Astrocyte (in vitro differentiated cells and primary cell): ENCODE results near the gene RRP36. TPM values are rescaled to one million over a fixed set of nuclear protein-coding genes. Genes with fewer than 3 reads are reported as not detected.

Source experiments
- DNase-seq: peaks from one replicate; pipeline ENCODE4 v3.0.0-alpha.2; 2010; ENCODE audit warnings: low read depth
- FAIRE-seq: peaks from 2 replicates; lab custom pipeline; 2011; peaks lifted over from hg19 to GRCh38; lab: Jason Lieb, UNC
- H2AFZ ChIP-seq: 2 replicates; pipeline ENCODE4 v1.6.0; 2012; ENCODE audit warnings: low read depth, low read length, inconsistent platforms
- H3K27ac ChIP-seq: 2 replicates; pipeline ENCODE4 v1.5.1; 2011; ENCODE audit warnings: low read depth, low read length, inconsistent platforms
- H3K27me3 ChIP-seq: 2 replicates; pipeline ENCODE4 v1.6.0; 2011; ENCODE audit warnings: low read length, inconsistent platforms; ENCODE audit not compliant: insufficient read depth
- H3K36me3 ChIP-seq: 2 replicates; pipeline ENCODE4 v1.5.1; 2011; ENCODE audit warnings: low read length, inconsistent platforms; ENCODE audit not compliant: insufficient read depth
- H3K4me1 ChIP-seq: 2 replicates; pipeline ENCODE4 v1.5.1; 2011; ENCODE audit warnings: low read length, inconsistent platforms; ENCODE audit not compliant: insufficient read depth
- H3K4me2 ChIP-seq: 2 replicates; pipeline ENCODE4 v1.6.0; 2012; ENCODE audit warnings: low read length, inconsistent platforms
- H3K4me3 ChIP-seq: 2 replicates; pipeline ENCODE4 v1.5.1; 2011; ENCODE audit warnings: low read depth, mild to moderate bottlenecking, low read length, inconsistent platforms; ENCODE audit not compliant: insufficient read depth
- H3K79me2 ChIP-seq: 2 replicates; pipeline ENCODE4 v1.6.0; 2012; ENCODE audit warnings: mild to moderate bottlenecking, low read length, inconsistent platforms; ENCODE audit not compliant: insufficient read depth
- H3K9ac ChIP-seq: 2 replicates; pipeline ENCODE4 v1.6.0; 2012; ENCODE audit warnings: mild to moderate bottlenecking, low read length, inconsistent platforms
- H3K9me3 ChIP-seq: 2 replicates; pipeline ENCODE4 v1.5.1; 2012; ENCODE audit warnings: low read depth, mild to moderate bottlenecking, low read length, inconsistent platforms; ENCODE audit not compliant: insufficient read depth
- H4K20me1 ChIP-seq: 2 replicates; pipeline ENCODE4 v1.6.0; 2012; ENCODE audit warnings: low read length, inconsistent platforms; ENCODE audit not compliant: insufficient read depth
- H3K27ac Mint-ChIP-seq: one replicate; pipeline ENCODE4 v1.8.0; 2021; ENCODE audit warnings: mild to moderate bottlenecking, mixed read lengths; ENCODE audit not compliant: unreplicated experiment
- H3K27me3 Mint-ChIP-seq: one replicate; pipeline ENCODE4 v1.8.0; 2021; ENCODE audit warnings: low read depth, mixed read lengths; ENCODE audit not compliant: unreplicated experiment
- H3K36me3 Mint-ChIP-seq: one replicate; pipeline ENCODE4 v1.8.0; 2021; ENCODE audit warnings: low read depth, mixed read lengths; ENCODE audit not compliant: unreplicated experiment
- H3K4me1 Mint-ChIP-seq: one replicate; pipeline ENCODE4 v1.8.0; 2021; ENCODE audit warnings: low read depth, mixed read lengths; ENCODE audit not compliant: unreplicated experiment
- H3K4me3 Mint-ChIP-seq: one replicate; pipeline ENCODE4 v1.8.0; 2021; ENCODE audit warnings: mild to moderate bottlenecking, moderate library complexity, mixed read lengths; ENCODE audit not compliant: unreplicated experiment
- H3K9me3 Mint-ChIP-seq: one replicate; pipeline ENCODE4 v1.8.0; 2021; ENCODE audit warnings: mild to moderate bottlenecking, mixed read lengths; ENCODE audit not compliant: unreplicated experiment
- CTCF ChIP-seq: IDR thresholded peaks from 2 replicates; pipeline ENCODE4 v1.5.1; 2011; ENCODE audit warnings: low read depth, mild to moderate bottlenecking, inconsistent platforms, low read length, moderate library complexity; ENCODE audit not compliant: insufficient read depth
- EZH2 ChIP-seq: IDR thresholded peaks from 2 replicates; pipeline ENCODE4 v1.6.1; 2012; ENCODE audit warnings: mild to moderate bottlenecking, low read length, inconsistent platforms; ENCODE audit not compliant: insufficient read depth
- total RNA-seq: library from RNA; stranded (reverse); gene quantifications from 2 replicates; pipeline ENCODE4 v1.2.1, GENCODE V29; 2021

The RRP36 gene
- total RNA-seq, 1 donor from 2014 or later = 77.9 TPM

DNA sequence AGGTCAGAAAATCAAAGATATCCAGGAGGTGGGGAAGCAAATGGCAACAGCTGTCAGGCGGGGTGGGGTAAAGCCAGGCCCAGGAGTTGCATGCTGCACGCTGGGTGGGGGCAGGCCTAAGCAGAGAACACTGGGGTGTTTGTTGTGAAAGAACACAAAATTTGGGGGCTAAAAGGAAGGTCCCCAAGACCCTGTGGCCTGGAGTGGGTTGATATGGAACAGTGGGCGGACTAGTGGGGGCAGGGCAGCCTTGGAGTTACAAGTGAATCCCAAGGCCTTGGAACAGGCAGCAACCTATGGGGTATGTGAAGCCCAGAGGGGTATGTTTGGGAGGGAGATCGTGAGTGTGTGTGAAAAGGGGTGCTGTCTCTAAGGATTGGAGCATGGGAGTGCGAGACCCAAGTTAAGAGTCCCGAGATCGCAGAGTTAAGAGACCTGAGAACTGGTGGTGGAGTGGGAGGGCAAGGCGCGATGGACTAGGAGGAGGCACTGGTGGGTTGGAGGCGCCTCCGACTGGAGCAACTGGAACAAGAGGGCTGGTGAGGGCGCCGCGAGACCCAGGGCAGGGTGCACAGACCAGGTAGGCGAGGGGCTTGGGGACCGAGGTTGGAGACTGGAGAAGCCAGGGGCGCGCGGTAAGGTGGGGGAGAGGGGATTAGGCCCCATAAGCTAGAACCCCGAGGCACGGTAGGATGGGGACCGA lies 31.6 kb downstream of the RRP36 start:
- peak overlapping the region; percentile 93 for H3K4me3 Mint-ChIP-seq
- no peaks in the 10 kb centered on the region for H3K27me3 Mint-ChIP-seq
- H3K27ac Mint-ChIP-seq = peak overlapping the region; percentile 97
- DNase-seq = peak; percentile 12
- Histone ChIP-seq H3K9ac (peak overlapping the region; percentile 93), H3K27me3 (no peaks in the 10 kb centered on the region), H2AFZ (peak overlapping the region; percentile 61), H3K4me1 (peaks cover 26% of the 10 kb centered on the region), H4K20me1 (no peaks in the 10 kb centered on the region), H3K4me3 (peak overlapping the region; percentile 64), H3K36me3 (peaks cover 15% of the 10 kb centered on the region), H3K4me2 (peak overlapping the region; percentile 91), H3K27ac (peak overlapping the region; percentile 90), H3K79me2 (peaks cover 41% of the 10 kb centered on the region), H3K9me3 (no peaks in the 10 kb centered on the region)
- peaks cover 17% of the 10 kb centered on the region for H3K36me3 Mint-ChIP-seq
- H3K9me3 Mint-ChIP-seq = peaks cover 3% of the 10 kb centered on the region
- TF ChIP-seq EZH2 (no peak), CTCF (no peak)
- H3K4me1 Mint-ChIP-seq = peaks cover 25% of the 10 kb centered on the region
- no peak for FAIRE-seq

- H3K4me3 ChIP-seq = peak within 1 kb of the TSS; percentile 64
- TF ChIP-seq CTCF = no peak
- no peak for TF ChIP-seq EZH2
- H3K9ac ChIP-seq = peak within 1 kb of the TSS; percentile 93
- Mint-ChIP-seq H3K36me3 (peaks cover 17% of the 10 kb centered on the region), H3K4me1 (peaks cover 25% of the 10 kb centered on the region), H3K9me3 (peaks cover 3% of the 10 kb centered on the region), H3K27ac (peak within 1 kb of the TSS; percentile 97), H3K27me3 (no peaks in the 10 kb centered on the region), H3K4me3 (peak within 1 kb of the TSS; percentile 93)
- peaks cover 48% of the 10 kb centered on the region for H3K79me2 ChIP-seq
- no peaks in the 10 kb centered on the region for H3K9me3 ChIP-seq
- peak within 1 kb of the TSS; percentile 91 for H3K4me2 ChIP-seq
- H3K4me1 ChIP-seq = peaks cover 31% of the 10 kb centered on the region
- H3K27me3 ChIP-seq = no peaks in the 10 kb centered on the region
- peak within 1 kb of the TSS; percentile 61 for H2AFZ ChIP-seq
- FAIRE-seq (no peak), DNase-seq (peak; percentile 91)
- H4K20me1 ChIP-seq = no peaks in the 10 kb centered on the region
- H3K27ac ChIP-seq = peak within 1 kb of the TSS; percentile 90
- H3K36me3 ChIP-seq = peaks cover 16% of the 10 kb centered on the region
These were observed 32.3 kb downstream of the RRP36 start, which contains the start of gene CUL7 for GRCh38 chr6:43053545-43054205. TSS of gene CUL7 (minus strand) at chr6:43053851. CDS start at chr6:43052788, 1,063 bp downstream.
